NCI-H2196 treated with DMSO at 0.1 percent for 48 hours (cell line): ENCODE data around the gene PTPRG.
"Not testable (repeated sequence)": the region's sequence is repeated elsewhere in the genome, so short reads cannot be mapped to it uniquely, and the experiment has no call there.

Experiments used
- DNase-seq: peaks from one replicate; lab custom pipeline; 2025; ENCODE audit not compliant: unreplicated experiment; lab: John Stamatoyannopoulos, UW

The PTPRG gene

GRCh38 chr3:61748288-61748687 is 186.9 kb downstream of the PTPRG start:
- DNase-seq = no peak

GRCh38 chr3:61750766-61751165 is 189.4 kb downstream of the PTPRG start:
- DNase-seq = no peak

DNA sequence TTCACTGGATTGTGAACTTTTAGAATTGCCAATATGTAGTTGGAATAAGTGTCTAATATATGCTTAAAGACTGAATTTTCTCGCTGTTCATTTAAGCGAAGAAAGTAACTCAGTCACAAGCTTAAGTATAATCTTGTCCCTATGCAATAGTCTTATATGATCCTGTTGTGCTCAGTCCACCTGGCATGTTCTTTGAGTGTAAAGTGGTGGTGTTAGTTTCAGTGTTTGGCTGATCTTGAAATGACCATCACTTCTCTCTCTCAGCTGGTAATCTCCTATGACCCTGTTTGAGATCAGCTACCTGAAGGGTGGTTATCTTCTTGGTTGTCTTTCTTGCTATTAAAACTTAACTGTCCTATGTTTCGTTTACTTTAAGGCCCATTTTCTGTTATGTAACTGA is 197.5 kb downstream of the PTPRG start:
- no peak for DNase-seq

GRCh38 chr3:61760783-61761182 is 199.4 kb downstream of the PTPRG start:
- not testable (repeated sequence) for DNase-seq

GRCh38 chr3:61761694-61762430 is 200.5 kb downstream of the PTPRG start:
- DNase-seq = no peak

DNA sequence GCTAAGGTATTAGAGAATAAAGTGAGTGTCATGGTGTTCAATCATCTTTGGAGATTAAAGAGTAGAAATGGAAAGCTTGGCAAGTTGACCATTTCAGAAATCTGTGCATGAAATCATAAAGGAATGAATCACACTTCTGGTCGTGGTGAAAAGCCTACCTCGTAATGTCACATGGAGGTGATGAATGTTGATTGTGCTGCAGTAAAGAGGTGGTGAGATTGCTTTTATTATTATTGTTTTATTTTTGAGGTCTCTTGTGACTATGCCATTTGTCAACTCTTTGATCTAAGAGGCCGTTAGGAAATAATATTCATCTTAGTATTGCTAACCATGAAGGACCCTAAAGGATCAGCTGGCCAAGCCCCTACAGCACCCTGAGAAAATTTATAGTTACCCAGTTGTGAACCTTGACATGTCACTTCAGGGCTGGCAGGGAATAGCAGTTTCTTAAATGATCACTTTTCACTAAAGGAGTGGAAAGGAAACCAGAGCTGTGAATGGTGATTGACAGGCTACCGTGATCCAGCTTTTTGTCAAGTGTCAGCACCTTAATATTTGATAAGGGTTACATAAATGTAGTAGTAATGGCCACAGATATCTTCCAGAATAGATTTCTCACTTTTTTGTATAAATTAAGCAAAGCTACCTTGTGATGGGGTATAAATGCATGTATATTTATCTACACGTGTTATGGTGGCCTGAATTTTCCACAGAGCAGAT is 203.9 kb downstream of the PTPRG start:
- no peak for DNase-seq

DNA sequence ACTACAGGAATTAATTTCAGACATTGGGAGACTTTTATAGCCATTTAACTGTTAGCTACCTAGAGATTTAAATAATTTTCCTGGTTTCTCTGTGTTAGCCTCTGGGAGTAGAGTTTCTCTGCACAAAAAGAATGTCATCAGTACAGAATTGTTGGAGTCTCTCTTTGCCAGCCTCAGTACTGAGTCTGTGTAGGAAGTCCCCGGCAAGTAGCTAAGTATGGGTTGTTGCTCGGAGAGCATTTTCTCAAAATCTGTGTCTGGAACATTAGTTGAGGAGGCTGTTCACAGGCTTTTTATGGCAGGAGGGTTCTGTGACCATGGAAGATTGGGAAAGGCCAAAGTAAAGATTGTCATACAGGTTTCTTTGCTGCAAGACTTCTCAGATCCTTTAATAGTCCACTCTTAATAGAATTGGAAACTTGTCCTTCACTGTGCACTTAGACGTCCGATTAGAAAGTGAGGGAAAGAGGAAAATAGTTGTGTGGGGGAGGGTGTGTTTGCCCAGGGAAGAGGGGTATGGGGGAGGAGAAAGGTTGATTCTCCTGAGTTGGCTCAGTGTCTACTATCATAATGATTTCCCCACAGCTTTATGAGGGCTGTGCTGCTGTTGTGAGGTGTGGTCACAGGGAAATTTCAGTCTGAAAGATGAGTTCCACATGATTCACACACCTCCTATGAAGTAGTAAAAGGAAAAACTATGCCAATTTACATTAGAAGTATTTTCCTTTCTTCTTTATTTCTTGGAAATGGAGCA is 207.1 kb downstream of the PTPRG start:
- DNase-seq = no peak

- no peak for DNase-seq
Observed at GRCh38 chr3:61769266-61769990, 208.1 kb downstream of the PTPRG start.

DNA sequence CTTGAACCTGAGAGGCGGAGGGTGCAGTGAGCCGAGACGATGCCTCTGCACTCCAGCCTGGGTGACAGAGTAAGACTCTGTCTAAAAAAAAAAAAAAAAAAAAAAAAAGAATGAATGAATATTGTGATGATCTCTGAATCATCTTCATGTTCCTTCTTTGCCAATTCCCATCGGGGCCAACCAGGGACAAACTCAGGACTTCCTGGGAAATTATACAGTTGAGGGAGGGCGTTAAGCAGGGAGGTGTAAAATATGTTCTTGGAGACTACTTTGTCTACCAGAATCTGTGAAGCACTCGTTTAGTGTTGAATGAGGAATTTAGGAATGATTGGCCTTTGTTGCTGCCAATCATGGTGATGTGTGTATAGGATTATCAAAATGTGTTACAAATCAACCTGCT is 210.6 kb downstream of the PTPRG start:
- DNase-seq = no peak

- DNase-seq = no peak
Observed at GRCh38 chr3:61772456-61772855, 211.1 kb downstream of the PTPRG start.

- no peak for DNase-seq
Observed at GRCh38 chr3:61774279-61774890, 213.0 kb downstream of the PTPRG start.

GRCh38 chr3:61776390-61776789 is 215.0 kb downstream of the PTPRG start:
- no peak for DNase-seq

DNA sequence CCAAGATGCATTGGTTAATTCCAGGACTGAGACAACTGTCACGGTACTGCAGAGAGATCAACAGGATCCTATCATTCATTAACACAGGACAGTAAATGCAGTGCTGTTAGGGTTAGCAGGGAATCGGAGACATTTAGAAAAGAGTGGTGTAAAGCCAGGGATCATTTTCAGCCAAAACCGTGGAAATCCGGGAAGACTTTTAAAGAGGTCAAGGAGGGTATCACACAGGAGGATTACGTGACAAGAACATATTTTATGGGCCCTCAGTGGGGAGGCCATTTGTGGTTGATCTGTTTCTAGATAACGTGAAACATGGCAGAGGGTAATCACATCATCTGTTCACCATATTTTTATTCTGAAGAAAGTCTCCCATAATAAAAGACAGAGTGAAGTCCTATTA is 216.1 kb downstream of the PTPRG start:
- DNase-seq = no peak

GRCh38 chr3:61778095-61778494 is 216.7 kb downstream of the PTPRG start:
- no peak for DNase-seq

GRCh38 chr3:61780016-61780415 is 218.6 kb downstream of the PTPRG start:
- DNase-seq = no peak

GRCh38 chr3:61780455-61781228 is 219.3 kb downstream of the PTPRG start:
- DNase-seq = no peak

- DNase-seq = no peak
Observed at GRCh38 chr3:61783993-61784718, 222.8 kb downstream of the PTPRG start.

- DNase-seq = no peak
Observed at GRCh38 chr3:61788623-61789507, 227.5 kb downstream of the PTPRG start.
